GM13976 (cell line): Measurements from ENCODE around the gene SEPTIN1.
A peak's percentile ranks its signal among the peaks of the same experiment; 100 is the strongest.
"Not testable (repeated sequence)": the region's sequence is repeated elsewhere in the genome, so short reads cannot be mapped to it uniquely, and the experiment has no call there.

Experiments
- DNase-seq: peaks from one replicate; pipeline ENCODE4 v3.0.0; 2012; ENCODE audit warnings: low spot score
- CTCF ChIP-seq: IDR thresholded peaks from 2 replicates; pipeline ENCODE4 v1.5.1; 2012; ENCODE audit warnings: borderline replicate concordance, mild to moderate bottlenecking; ENCODE audit not compliant: insufficient read depth; ENCODE audit errors: extremely low read depth, missing control alignments, control extremely low read depth
- in situ Hi-C: fragments of 300-500 bp; cut with MboI; formaldehyde crosslinking; loops from one replicate; pipeline ENCODE4 v1.12.0; 2022; ENCODE audit warnings: low sequenced_read_pairs, mixed read lengths, inconsistent platforms; ENCODE audit not compliant: unreplicated experiment

Gene SEPTIN1

GRCh38 chr16:30401768-30402425 is 19.5 kb upstream of the SEPTIN1 start:
- DNase-seq: no peak
- in situ Hi-C loops: loop anchor here (25.0 kb wide), 2 partner anchors 215 to 290 kb away; partner anchors contain the start of genes BOLA2B, CORO1A, GDPD3 and MAPK3
- no peak for TF ChIP-seq CTCF

GRCh38 chr16:30399435-30400186 is 17.2 kb upstream of the SEPTIN1 start:
- TF ChIP-seq CTCF: no peak
- no peak for DNase-seq
- in situ Hi-C loops: loop anchor here (25.0 kb wide), 2 partner anchors 212 to 287 kb away; partner anchors contain the start of genes BOLA2B, CORO1A, GDPD3 and MAPK3

- in situ Hi-C loops: no loop called here
- peak; percentile 13 for DNase-seq
- TF ChIP-seq CTCF: no peak
Observed at GRCh38 chr16:30398661-30399434, 16.5 kb upstream of the SEPTIN1 start.

- in situ Hi-C loops: no loop called here
- no peak for DNase-seq
- no peak for TF ChIP-seq CTCF
Observed at GRCh38 chr16:30397776-30398660, 15.7 kb upstream of the SEPTIN1 start.

- no peak for TF ChIP-seq CTCF
- DNase-seq: no peak
- in situ Hi-C loops: no loop called here
Observed at GRCh38 chr16:30397056-30397455, 14.7 kb upstream of the SEPTIN1 start.

GRCh38 chr16:30396627-30397026 is 14.3 kb upstream of the SEPTIN1 start:
- in situ Hi-C loops, DNase-seq: not testable (repeated sequence)
